GM21390 (cell line): Measurements from ENCODE around the gene ARFGEF3.

ENCODE experiments used
- ATAC-seq: cut with Tn5 transposase; IDR thresholded peaks from one replicate; pipeline ENCODE4 v1.9.1; 2021; ENCODE audit not compliant: unreplicated experiment

ARFGEF3 gene

GRCh38 chr6:138238368-138238767, 76.6 kb downstream of the ARFGEF3 start:
- no peak for ATAC-seq

DNA sequence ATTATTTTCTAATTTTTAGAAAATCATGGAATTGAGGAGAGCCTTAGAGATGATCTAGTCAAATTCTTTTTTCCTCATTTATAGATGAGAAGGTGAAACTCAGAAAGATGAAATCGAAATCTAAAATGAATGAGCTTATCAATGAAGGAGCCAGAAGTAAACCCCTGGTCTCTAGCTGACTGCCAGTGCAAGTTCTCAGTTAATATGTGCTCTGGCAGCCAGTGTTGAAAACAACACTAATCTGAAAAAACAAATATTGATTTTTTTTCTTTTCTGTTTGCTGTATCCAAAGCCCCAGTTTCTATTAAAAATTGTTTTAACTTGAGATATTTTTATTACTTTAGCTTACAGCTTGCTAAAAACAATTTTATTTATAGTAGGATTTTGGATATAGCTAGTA, 78.0 kb downstream of the ARFGEF3 start:
- no peak for ATAC-seq

- ATAC-seq: no peak
Measured at GRCh38 chr6:138240476-138241245, 78.9 kb downstream of the ARFGEF3 start.

GRCh38 chr6:138241381-138241780, 79.6 kb downstream of the ARFGEF3 start:
- ATAC-seq: no peak

GRCh38 chr6:138241934-138242333, 80.2 kb downstream of the ARFGEF3 start:
- ATAC-seq: no peak

DNA sequence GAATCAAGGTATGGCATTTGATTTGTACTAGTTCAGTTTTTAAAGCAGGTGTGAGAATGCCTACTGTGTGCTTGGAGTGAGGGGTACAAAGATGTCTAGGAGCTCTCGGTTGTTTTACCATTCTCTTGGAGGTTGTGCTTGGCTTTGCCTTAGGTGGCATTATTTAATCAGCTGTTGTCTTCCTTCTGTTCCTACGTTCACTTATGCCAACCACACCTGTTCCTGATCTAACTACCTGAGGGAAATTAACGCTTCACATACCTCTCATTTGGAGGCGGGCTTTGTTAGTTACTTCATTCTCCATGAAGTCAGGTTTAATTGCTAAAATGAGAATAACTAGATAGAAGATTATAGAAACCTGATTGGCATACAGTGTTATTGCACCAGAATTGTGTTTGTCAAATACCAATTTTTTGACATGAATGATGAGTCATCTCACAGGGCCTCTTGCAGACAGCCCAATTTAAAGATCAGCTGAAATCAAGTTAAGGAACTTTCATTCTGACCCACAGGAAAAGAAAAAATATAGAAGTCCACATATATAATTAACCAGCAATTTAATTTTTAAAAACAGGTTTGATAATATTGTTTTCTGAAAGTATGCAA, 81.4 kb downstream of the ARFGEF3 start:
- ATAC-seq: no peak

DNA sequence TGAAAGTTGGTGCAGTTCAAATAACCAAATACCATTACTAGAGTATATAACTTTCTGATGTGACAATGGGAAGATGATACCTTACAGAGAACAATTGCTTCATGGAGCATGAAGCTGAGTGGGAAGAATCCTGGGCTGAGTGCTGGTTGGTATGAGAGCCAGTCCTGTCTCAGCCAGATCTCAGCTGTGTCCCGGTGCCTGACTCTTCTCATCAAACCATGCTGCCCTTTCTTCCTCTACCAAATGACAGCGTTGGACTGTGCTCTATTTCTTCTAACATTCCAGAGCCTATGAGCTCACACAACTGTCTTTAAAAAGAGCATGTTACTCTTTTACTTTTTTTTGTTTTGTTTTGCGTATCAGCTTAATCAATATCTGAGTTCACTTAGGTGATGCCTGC, 84.0 kb downstream of the ARFGEF3 start:
- ATAC-seq: no peak

DNA sequence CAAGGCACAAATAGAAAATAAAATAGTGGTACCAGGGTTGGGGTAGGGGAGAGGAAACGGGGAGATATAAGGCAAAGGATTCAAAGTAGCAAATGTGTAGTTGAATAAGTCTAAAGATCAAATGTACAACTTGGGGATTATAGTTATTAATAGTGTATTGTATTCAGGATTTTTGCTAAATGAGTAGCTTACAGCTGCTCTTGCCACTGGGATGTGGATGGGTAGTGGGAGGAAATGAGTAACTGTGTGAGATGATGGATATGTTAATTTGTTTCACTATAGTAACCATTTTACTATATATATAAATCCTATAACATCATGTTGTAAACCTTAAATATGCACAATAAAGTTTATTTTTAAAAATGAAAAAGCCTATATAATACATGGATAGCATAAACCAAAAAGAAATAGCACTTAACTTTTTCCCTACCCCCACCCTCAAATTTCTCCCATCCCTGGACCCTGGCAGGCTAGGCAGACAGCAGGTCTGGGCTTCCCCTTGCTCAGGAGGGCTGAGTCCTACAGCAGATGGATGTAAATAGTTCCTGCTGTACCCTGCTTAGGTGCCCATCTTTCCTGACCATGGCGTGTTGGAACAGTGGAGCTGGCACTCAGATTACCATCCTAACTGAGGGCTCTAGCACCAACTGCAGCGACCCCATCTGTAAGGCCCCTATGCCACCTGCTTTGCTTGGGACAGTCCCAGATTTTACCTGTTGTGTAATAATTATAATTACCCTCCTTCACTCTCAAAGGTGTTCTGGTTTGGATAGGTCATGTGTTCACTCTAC, 85.1 kb downstream of the ARFGEF3 start:
- ATAC-seq: no peak

DNA sequence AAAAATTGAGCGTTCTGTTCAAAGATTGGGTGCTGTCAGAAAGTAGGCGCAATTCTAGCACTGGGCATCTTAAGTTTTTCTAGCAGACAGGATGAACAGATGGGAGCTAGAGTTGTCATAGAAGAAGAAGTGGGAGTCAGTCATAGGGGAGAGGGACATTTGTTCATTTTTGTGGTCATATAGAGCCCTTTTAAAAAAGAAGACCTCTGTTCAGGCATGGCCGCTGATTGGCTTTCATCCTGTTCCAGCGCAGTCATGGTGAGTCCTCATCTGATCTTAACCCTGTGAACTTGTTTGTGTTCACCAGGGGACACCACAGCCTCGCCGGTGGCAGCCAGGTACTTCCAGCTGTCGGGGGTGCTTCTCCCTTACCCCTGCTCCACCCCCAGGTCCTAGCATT, 86.3 kb downstream of the ARFGEF3 start:
- ATAC-seq: no peak

DNA sequence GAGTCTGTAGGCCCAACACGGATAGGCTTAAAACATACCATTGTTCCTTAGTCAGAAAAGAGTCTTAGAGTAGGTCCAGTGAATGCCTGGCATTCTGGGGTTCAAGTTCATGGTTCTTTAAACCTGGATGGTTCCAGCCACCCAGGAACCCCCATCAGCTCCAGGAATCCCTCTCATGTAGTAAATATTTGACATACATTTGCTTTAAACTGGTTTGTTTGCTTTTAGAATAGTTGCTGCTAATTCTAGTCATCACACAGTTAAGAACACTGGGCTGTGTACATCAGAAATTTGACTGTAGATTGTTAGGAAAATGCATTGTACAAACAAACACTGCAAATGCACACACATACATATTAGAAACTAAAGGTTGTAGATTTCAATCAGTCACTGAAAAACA, 87.1 kb downstream of the ARFGEF3 start:
- no peak for ATAC-seq

DNA sequence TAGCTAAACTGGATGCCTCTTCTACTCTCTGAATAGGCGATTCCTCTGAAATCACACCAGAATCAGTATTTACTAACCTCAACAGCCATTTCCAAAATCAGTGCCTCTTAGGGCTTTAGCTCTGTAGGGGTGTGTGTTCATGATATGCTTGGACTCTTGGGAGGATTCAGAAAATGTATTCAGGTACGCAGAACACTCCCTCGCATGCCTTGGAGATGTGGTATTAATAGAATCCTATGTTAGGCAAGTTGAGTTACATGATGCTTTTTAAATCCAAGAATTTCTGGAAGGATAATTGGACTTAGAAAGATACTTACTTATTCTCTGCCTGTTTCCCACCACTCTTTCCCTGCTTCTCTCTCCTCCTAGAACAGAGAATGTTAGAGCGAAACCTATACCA, 88.3 kb downstream of the ARFGEF3 start:
- no peak for ATAC-seq

DNA sequence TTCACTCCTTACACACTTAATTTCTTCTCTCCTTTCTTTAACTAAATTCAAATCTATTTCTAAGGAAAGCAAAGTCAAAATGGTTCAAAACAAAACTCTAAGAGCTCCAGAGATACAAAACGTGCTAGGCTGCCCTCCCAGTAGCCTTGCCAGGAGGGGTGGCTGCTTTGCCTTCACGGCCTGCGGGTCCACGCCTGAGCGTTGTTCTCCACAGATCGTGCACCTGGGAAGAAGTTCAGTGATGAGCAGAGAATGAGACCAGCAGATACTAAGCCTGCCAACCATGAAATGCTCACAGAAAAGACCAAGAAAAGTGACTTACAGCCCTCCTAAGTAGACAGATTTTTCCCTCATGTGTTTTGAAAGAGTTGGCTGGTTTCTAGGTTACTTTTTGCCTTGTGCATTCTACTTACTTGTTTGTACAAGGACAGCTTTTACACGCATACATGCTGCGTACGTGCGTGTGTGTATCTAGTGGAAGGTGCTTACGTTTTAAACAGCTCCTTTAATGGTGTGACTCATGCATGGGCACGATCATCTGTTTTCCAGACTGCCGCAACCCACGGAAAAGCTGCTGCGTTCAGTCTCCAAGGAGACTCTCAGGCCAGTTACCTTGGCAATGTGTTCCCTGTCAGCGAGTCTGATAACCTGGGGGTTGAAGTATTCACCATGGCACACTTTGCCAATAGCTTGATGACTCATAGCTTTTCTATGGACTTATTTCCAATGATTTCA, 88.9 kb downstream of the ARFGEF3 start:
- no peak for ATAC-seq

GRCh38 chr6:138253731-138254130, 92.0 kb downstream of the ARFGEF3 start:
- no peak for ATAC-seq

- ATAC-seq: no peak
Measured at GRCh38 chr6:138255443-138255842, 93.7 kb downstream of the ARFGEF3 start.

DNA sequence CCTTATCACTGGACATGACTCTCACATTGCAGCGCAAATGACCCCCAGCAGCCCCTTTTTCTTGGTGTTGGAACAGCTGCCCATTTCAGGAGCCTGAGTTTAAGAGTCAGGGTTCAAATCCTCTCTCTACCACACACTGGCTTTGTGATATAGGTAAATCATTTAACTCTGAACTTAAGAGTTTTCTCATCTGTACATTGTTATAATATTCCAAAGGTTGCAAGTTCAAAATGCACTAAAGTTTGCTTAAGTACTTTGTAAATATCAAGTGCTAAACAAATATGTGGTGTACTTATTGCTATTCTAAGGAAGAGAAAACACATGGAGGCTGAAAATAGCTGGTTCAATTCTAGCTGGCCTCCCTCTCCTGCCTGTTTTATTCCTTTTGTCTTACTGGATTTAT, 95.9 kb downstream of the ARFGEF3 start:
- no peak for ATAC-seq

GRCh38 chr6:138258197-138258596, 96.5 kb downstream of the ARFGEF3 start:
- no peak for ATAC-seq

GRCh38 chr6:138258991-138259390, 97.3 kb downstream of the ARFGEF3 start:
- no peak for ATAC-seq

GRCh38 chr6:138261116-138261780, 99.5 kb downstream of the ARFGEF3 start:
- no peak for ATAC-seq

GRCh38 chr6:138263963-138264362, 102.2 kb downstream of the ARFGEF3 start:
- ATAC-seq: no peak

DNA sequence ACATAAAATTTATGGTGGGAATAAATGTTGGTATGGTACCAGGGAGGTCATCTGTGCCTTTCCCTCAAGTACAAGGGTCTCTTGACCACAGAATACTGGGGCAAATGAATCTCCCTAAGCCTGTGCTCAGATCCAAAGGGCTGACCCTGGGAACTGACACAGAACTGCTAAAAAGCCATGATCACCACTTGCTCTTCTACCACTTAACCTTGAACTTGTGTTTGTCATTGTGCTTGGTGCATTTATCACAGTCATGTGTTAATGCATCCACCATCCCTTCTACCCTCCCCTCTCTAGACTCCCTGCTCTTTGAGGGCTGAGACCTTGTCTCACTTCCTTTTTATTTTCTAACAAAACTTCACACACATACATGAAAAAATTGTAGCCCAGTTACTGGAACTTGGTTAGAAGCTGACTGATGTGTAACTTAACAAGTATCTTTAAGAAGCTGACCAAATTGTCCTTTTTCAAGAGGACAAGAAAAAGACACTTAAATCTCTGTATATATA, 102.7 kb downstream of the ARFGEF3 start:
- no peak for ATAC-seq

GRCh38 chr6:138266095-138266494, 104.4 kb downstream of the ARFGEF3 start:
- ATAC-seq: no peak
